GM12892 (cell line): ENCODE measurements around the gene SSC4D. TPM values are rescaled to one million over a fixed set of nuclear protein-coding genes. Genes with fewer than 3 reads are reported as not detected.
"Not testable (repeated sequence)": the region's sequence is repeated elsewhere in the genome, so short reads cannot be mapped to it uniquely, and the experiment has no call there.

Experiments
- DNase-seq: peaks from one replicate; pipeline ENCODE4 v3.0.0; 2011; ENCODE audit not compliant: insufficient read length
- FAIRE-seq: peaks from 2 replicates; lab custom pipeline; 2011; peaks lifted over from hg19 to GRCh38; lab: Jason Lieb, UNC
- POLR2A ChIP-seq: IDR thresholded peaks from 2 replicates; pipeline ENCODE4 v1.6.1; 2011; ENCODE audit warnings: low read depth, low read length, control low read depth
- POLR2AphosphoS5 ChIP-seq: IDR thresholded peaks from 2 replicates; pipeline ENCODE4 v1.6.1; 2011; ENCODE audit warnings: low read depth, low read length, control low read depth
- TAF1 ChIP-seq: IDR thresholded peaks from 2 replicates; pipeline ENCODE4 v1.6.1; 2011; ENCODE audit warnings: low read depth, mild to moderate bottlenecking, control low read depth, low read length, borderline replicate concordance
- polyA plus RNA-seq: library from polyadenylated mRNA; unstranded; fragments of >200 nt; gene quantifications from one replicate; pipeline ENCODE4 v1.2.1, GENCODE V29; 2012; ENCODE audit warnings: missing spikeins, inconsistent platforms; ENCODE audit not compliant: missing spikeins

SSC4D gene
- 0.30 TPM for polyA plus RNA-seq

DNA sequence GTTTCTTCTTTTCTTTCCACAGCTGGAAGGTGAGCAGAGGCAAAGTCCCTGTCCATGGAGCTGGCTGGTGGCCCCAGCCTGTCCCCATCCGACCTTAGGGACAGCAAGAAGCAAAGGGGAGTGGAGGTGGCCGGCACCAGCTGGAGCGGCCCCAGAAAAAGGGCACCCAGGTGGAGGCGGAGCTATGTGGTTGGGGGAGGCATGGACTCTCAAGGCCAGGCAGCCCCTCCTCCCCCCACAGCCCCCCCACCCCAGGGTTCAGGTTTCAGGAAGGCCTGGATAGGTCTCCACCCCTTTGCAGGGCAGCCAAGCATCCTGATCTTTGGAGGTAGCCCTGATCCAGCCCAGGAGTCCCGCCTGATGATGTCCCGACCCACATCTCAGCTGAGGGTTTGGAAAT is at the start of gene SSC4D:
Gene SSC4D, minus strand, starts transcription at position 161 of the 400 bp plus-strand sequence. CDS start 5,258 bp downstream, outside the sequence.
- TF ChIP-seq POLR2A = no peak
- no peak for TF ChIP-seq TAF1
- TF ChIP-seq POLR2AphosphoS5 = no peak
- FAIRE-seq = no peak
- DNase-seq = no peak

DNA sequence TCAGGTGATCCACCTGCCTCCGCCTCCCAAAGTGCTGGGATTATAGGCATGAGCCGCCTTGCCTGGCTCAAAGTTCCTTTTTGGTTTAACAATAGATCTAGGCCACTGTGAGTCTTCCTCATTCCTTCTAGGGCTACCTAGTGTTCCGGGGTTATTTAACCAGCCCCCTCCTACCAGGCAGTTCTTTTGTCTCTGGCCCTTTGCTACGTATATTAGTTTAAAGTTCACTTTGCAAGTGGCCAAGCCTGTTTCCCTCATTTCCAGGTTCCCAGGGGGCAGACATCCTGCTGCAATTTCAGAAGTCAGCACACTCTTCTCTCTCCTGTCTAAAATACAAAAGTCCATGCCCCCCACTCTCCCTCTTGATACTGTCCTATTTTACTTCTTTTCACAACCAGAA is 49.0 kb upstream of the SSC4D start:
- not testable (repeated sequence) for DNase-seq, FAIRE-seq

DNA sequence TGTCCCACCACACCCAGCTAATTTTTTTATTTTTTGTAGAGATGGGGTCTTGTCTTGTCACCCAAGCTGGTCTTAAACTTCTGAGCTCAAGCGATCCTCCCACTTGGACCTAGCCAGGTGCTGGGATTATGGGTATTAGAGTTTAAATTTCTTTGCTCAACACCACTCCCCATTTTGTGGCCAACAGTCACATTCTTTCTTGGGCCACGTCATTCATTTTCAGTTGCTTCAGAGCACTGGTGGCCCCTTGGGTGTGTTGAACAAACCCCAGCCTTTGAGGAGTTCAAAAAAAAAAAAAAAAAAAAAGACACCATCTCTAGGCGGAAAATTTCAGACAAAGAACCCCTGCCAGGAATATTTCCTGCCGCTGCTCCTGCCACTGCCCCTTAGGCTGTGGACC is 47.5 kb upstream of the SSC4D start:
- not testable (repeated sequence) for DNase-seq, FAIRE-seq

DNA sequence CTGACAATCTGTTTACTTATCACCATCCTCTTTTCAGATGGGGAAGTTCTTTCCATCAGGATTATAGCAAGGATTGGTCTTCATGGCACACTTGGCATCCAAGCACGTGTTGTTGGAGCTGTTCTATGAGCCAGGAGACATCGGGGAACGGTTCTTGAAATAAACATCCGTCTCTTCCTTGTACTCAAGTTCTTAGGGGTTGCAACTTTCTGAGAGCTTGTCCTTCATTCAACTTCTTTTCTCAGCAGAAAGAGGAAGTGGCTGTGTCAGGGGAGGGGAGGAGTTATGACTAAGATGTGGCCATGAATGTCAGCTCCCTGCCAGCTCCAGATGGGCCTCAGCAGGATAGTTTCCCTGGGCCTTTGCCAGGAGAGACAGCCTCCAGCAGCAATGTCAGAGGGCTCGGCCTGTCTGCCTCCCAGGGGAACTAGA is 36.1 kb upstream of the SSC4D start:
- not testable (repeated sequence) for DNase-seq
- FAIRE-seq = peak; percentile 98

DNA sequence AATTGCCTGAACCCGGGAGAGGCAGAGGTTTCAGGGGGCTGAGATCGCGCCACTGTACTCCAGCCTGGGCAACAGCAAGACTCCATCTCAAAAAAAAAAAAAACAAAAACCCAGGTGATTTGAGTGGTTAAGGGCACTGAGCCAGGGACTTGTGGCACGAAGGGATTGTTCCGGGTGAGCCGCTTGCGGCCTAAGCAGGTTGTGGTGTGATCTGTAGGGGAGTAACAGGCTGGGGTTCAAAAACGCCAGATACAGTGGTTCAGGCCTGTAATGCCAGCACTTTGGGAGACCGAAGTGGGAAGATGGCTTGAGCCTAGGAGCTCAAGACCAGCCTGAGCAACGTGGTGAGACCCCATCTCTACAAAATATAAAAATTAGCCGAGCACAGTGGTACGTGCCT is 34.3 kb upstream of the SSC4D start:
- DNase-seq, FAIRE-seq: not testable (repeated sequence)

DNA sequence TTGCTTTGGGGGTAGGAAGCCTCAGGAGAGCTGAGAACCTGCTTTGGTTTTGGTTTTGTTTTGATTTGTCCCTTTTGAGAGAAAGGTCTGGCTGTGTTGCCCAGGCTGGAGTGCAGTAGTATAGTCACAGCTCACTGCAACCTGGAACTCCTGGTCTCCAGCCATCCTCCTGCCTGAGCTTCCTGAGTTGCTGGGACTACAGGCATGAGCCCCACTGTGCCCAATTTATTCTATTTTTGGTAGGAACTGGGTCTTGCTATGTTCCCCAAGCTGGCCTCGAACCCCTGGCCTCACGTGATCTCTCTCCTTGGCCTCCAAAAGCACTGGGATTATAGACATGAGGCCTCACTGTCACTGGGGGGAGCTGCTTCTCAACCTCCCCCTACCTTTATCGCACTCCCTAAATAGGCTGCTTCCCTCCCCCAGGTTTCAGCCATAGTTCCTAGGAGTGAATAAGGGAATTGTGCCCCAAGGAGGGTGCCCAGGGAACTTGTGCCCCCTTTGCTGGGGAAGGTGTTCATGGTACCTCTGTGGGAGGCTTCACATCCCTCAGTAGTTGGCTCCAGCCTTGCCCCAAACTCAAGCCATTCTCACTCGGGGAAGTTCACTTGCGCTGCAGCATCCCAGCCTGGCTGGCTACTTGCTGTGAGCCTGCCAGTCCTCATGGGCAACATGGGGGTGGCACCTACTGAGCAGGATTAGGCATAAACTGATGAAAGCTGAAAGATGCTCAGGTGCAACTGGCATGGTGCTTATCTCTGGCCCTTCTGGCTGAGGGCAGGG is 33.4 kb upstream of the SSC4D start:
- not testable (repeated sequence) for DNase-seq, FAIRE-seq

DNA sequence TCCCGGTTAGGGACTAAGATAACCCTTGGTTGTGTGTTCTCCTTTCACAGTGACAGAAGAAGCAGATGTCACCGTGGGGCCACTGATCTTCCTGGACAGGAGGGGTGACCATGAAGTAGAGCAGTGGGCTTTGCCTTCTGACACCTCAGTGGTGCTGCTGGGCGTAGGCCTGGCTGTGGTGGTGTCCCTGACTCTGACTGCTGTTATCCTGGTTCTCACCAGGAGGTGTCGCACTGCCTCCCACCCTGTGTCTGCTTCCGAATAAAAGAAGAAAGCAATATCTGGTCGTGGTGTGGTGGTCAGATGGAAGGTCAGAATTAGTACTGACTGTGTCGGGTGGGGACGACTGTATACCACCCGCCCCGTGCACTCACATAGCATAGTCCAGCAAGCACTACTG is 32.3 kb upstream of the SSC4D start:
- DNase-seq = not testable (repeated sequence)
- FAIRE-seq = peak; percentile 98

DNA sequence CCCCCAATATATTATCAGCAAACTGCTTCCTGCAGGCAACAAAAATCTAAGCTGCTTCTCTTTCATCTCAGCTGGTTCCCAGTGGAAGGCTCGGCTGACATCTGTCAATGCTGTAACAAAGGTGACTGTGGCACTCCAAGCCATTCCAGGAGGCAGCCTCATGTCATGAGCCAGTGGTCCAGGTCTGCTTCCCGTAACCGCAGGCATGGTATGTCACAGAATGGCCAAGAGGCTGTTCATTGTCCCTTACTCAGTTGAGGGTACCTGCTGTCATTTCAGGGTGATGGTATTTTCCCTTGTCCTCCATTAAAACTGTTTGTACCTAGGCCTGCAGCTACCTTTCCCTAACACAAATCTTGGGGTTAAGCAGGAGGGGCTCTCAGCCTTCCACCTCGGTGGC is 30.9 kb upstream of the SSC4D start:
- DNase-seq, FAIRE-seq: not testable (repeated sequence)

DNA sequence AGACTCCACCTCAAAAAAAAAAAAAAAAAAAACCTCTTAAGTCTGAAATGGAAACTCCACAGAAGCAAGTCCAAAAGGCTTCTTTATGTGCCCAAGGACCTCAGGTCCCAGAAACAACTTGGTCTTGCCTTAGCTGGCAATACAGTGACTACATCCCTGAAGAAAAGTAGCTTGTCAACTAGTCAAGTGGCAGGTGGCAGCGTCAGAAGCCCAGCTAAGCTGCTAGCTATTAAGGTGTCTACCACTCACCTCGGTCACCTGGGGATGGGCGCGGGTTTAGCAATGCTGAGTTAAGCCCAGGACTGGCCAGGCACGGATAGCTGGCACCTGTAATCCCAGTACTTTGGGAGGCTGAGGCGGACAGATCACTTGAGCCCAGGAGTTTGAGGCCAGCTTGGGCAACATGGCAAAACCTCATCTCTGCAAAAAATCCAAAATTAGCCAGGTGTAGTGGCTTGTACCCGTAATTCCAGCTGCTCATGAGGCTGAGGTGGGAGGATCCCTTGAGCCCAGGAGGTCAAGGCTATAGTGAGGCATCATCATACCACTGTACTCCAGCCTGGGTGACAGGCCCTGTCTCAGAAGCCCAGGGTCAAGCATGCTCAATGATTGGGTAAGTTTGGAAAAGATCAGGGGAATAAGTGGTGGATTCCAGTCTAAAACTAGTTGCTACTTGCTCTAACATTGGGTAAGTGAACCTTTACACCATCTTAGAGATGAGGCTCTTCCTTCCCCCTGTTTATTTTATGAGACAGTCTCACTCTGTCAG is 29.8 kb upstream of the SSC4D start:
- DNase-seq, FAIRE-seq: not testable (repeated sequence)

DNA sequence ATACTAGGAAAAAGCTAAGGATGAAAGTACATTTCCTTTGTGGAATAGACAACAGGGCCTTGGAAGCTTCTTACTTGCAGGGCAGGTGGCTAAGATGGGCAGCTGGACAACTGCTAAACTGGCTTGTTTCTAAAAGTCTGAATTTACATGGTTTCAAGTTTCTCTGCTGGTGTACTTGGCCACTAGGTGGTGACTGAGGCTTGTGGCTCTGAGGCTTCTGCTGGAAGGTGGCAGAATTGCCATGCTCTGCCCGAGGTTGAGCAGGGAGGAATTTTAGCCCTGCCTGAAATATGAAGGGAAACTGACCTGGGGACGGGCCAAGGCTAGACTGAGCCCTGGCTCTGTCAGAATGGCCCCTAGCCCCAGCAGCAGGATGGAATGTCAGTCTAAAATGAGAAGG is 28.4 kb upstream of the SSC4D start:
- not testable (repeated sequence) for DNase-seq
- peak; percentile 63 for FAIRE-seq

DNA sequence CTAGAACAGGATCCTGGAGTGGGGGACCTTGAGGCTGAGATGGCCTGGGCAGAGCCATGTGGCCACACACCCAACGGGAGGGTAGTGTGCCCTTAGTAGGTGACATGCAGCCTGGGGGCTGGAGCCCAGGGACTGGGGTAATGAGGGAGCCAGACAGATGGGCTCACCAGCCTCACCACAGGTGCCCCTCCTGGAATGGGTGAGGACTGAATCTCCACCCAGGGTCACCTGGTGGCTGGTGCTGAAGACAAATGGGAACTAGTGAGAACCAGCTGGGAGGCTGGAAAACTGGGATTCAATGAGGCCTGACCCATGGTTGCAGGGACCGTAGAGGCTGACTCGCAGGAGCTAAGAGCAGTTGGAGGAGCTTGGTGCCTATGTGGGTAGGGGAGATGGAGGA is 21.3 kb upstream of the SSC4D start:
- FAIRE-seq (no peak), DNase-seq (no peak)
- TF ChIP-seq TAF1 (no peak), POLR2A (no peak), POLR2AphosphoS5 (no peak)

DNA sequence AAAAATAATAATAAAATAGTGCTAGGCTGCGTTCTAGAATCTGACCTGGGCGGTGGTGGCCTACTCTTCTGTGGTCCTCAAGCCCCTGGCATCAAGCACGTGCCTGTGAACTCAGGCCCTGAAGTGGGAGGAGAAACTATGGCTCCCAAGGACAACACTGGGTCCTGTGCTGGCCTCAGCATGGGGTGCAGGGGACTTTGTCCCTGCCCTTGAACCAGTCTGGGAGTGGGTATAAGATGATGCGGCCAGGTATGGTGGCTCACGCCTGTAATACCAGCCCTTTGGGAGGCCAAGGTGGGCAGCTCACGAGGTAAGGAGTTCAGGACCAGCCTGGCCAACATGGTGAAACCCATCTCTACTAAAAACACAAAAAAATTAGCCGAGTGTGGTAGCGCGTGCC is 20.7 kb upstream of the SSC4D start:
- no peak for TF ChIP-seq POLR2AphosphoS5
- TF ChIP-seq TAF1 = no peak
- no peak for TF ChIP-seq POLR2A
- DNase-seq = no peak
- FAIRE-seq = no peak

DNA sequence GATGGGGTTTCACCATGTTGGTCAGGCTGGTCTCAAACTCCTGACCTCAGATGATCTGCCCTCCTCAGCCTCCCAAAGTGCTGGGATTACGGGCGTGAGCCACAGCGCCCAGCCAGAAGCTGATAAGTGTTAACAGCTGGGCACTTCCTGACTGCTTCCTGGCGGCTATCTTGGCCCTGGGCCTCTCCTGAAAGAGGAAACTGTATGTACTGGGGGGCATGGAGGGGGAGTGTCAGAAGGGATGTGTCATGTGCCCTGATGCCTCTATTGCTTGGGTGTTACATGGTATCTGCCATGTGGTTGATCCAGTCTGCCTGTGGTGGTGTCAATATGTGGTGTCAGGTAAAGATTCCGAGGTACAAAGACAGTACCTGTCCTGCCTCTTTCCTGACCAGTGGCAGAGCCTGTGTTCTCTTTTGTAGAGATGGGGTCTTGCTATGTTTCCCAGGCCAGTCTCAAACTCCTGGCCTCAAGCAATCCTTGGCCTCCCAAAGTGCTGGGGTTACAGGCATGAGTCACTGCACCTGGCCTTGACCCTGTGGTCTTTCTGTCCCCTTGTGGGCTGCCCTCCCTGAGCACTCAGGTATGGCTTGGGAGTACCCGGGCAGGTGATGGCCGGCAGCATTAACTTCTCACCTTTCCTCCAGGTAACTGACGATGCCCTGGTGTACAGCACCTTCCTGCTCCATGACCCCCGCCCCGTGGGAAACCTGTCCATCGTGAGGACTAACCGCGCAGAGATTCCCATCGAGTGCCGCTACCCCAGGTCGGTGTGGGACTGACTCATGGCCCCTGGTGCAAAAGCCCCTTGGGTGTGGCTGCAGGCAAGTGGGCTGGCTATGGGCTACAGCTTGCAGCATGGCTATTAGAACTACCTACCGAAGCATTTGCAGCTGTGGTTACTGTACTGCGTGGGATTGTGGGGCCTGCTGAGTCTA is 19.6 kb upstream of the SSC4D start:
- no peak for TF ChIP-seq POLR2AphosphoS5
- no peak for TF ChIP-seq TAF1
- TF ChIP-seq POLR2A = no peak
- DNase-seq (no peak), FAIRE-seq (no peak)
